GM20000 (cell line): Measurements from ENCODE around the gene ASB2.

ENCODE experiments used
- DNase-seq: peaks from one replicate; pipeline ENCODE4 v3.0.0; 2012; ENCODE audit warnings: low spot score
- TF ChIP-seq, protein P1 (sequence below): IDR thresholded peaks from 2 replicates; pipeline ENCODE4 v1.5.1; 2012; ENCODE audit warnings: mild to moderate bottlenecking, control low read depth; ENCODE audit errors: extremely low read depth, missing control alignments

Gene ASB2

DNA sequence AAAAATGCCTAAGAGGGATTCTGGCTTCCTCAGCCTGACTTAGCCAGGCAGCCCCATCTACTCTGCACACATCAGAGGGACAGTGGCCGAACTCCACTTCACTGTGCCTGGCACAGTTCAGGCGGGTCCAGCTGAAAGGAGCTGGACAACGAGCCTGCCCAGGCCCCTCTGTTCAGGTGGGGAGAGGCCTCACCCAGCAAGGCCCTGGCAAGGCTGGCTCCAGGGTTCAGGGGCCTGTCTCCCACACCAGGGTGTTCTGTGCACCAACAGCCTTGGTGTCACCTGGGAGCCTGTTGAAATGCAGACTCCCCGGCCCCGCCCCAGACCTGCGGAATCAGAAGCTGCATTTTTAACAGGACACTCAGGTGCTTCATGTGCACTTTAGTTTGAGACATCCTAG lies 39.4 kb downstream of the ASB2 start:
- no peak for DNase-seq
- TF ChIP-seq, protein P1, sequence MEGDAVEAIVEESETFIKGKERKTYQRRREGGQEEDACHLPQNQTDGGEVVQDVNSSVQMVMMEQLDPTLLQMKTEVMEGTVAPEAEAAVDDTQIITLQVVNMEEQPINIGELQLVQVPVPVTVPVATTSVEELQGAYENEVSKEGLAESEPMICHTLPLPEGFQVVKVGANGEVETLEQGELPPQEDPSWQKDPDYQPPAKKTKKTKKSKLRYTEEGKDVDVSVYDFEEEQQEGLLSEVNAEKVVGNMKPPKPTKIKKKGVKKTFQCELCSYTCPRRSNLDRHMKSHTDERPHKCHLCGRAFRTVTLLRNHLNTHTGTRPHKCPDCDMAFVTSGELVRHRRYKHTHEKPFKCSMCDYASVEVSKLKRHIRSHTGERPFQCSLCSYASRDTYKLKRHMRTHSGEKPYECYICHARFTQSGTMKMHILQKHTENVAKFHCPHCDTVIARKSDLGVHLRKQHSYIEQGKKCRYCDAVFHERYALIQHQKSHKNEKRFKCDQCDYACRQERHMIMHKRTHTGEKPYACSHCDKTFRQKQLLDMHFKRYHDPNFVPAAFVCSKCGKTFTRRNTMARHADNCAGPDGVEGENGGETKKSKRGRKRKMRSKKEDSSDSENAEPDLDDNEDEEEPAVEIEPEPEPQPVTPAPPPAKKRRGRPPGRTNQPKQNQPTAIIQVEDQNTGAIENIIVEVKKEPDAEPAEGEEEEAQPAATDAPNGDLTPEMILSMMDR, result no peak

DNA sequence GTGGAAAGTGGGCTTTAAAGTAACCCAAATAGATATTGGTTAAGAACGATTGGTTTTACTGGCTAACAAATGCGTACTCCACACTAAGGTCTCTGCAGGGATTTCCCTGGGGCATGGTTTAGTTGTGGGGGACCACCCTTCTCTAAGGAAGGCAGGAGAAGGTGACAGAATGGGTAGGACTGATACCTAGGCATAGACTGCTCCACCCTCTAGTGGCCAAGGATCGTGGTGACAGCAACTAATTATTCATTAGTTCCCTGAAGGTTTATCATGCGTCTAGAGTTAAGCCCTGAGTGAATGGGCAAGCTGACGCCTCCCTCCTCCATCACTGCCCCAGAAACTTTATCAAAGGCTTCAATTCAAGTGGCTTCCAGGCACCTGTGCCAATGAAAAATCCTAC lies 40.1 kb downstream of the ASB2 start:
- DNase-seq, result peak; percentile 58
- TF ChIP-seq, protein P1, result peak; percentile 42

DNA sequence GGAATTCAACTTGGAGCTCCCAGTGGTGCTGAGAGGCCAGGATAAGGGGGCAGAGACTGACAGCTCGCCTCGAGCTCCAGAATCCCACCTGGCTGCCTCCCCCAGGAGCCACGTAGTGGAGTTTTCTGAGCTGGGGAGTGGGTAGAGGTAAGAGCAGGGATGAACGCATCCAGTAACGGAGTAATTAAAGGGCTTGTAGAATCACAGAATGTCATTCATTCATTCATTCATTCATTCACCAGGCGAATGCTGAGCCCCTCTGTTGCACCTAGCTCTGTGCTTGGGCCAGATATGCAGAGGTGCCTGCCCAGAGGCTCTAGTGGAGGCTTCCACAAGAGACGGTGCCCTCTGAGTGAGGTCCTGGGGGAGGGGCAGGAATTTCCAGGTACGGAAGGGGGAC lies 41.2 kb downstream of the ASB2 start:
- TF ChIP-seq, protein P1, result no peak
- no peak for DNase-seq

DNA sequence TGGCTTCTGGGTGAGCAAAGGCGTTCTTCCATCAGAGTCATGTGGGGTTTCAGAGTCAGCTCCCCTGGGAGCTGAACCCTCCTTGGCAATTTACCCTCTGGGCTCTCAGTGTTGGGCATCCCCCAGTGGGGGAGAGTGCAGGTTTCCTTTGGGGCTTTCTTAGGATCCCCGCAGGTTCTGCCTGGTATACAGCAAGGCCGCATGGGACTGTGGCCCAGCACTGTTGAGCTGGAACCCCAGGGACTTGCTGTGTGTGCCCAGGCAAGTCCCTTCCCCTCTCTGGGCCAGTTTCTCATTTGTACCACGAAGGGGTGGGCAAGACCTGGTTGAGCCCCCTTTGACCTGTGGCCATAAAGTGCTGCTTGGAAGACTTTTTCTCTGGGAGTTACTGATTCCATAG lies 43.7 kb downstream of the ASB2 start:
- no peak for DNase-seq
- TF ChIP-seq, protein P1, result no peak

DNA sequence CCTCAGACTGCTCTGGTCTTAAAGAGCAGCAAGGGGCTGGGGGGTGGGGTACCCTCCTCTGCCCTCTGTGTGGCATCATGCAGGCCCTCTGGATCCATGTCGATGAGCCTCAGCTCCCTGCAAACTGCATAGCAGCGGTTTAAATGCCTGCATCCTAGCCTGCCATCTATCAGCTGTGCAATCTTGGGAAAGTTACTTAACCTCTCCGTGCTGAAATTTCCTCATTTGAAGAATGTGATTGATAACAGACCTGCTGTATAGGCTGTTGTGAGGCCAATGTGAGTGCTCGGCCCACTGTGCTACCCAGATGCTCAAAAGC lies 45.4 kb downstream of the ASB2 start:
- TF ChIP-seq, protein P1, result no peak
- DNase-seq, result no peak

DNA sequence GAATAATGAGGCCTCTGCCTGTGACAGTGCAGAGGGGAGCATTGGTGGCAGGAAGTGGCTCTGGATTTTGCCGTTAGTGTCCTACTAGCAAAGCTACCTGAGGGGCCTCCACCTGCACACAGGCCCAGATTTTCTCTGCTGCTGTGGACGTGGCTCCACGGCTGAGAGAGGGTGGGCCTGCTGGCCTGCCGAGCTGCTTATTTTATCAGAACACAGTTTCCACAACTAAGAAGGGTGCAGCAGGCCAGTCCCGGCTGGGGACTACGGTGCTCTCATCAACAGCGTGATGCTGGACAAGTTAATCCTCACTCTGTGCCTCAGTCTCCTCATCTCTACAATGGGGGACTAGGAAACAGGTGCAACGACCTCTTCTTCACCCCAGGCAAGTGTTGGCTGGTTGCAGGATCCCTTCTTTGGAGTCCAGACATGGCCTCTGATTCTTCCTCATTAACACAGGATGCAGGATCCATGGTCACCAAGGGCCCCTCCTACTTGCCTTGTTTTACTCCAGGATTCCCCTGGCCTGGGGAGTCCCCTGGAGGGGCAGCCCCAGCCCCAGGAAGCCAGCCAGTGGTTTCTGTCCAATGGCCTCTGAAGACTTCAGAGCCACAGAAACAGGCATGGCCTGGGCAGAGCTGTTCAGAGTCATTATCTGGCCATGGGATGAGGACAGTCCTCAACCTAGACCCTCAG lies 45.9 kb downstream of the ASB2 start:
- DNase-seq, result no peak
- TF ChIP-seq, protein P1, result no peak

DNA sequence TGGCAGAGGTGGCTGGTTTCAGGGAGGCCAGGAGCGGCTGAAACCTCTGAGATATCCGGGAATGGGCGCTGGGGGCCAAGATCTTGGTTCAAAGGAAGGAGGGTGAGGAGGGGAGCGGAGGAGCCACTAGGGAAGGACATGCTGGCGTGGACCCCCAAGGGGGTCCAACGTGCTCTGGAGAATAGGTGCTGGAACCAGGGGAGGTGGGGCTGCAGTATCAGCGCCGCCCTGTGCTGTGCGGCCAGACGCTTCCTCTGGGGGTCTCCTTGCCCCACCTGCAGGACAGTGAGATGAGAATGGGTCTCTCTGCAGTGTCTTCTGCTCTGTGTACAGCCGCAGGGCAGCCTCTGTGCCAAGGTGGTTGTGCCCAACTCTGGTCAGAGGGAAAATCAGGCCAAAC lies 46.7 kb downstream of the ASB2 start:
- TF ChIP-seq, protein P1, result no peak
- no peak for DNase-seq
